SK-N-MC (cell line): ENCODE data around the gene AKAP9.

Experiments used
- DNase-seq: peaks from one replicate; pipeline ENCODE4 v3.0.0-alpha.2; 2011; ENCODE audit warnings: low read depth, low spot score
- H3K27ac ChIP-seq: fragments of 200-600 bp; sonication (generic); 2 replicates; pipeline ENCODE4 v1.5.1; 2016; ENCODE audit warnings: mixed run types
- H3K36me3 ChIP-seq: fragments of 200-600 bp; sonication (generic); 2 replicates; pipeline ENCODE4 v1.6.1; 2017; ENCODE audit warnings: antibody characterized with exemption, low read length, mixed read lengths; ENCODE audit not compliant: insufficient read depth
- H3K4me3 ChIP-seq: fragments of 200-600 bp; sonication (generic); 2 replicates; pipeline ENCODE4 v1.5.1; 2016
- H3K9ac ChIP-seq: fragments of 200-600 bp; sonication (generic); 2 replicates; pipeline ENCODE4 v1.8.0; 2017; ENCODE audit warnings: mixed run types, mixed read lengths; ENCODE audit not compliant: insufficient read length
- H3K9me3 ChIP-seq: fragments of 200-600 bp; sonication (generic); 2 replicates; pipeline ENCODE4 v1.6.1; 2017; ENCODE audit warnings: low read depth, mild to moderate bottlenecking, antibody characterized with exemption, low read length, moderate library complexity, mixed read lengths
- EZH2 ChIP-seq: fragments of 200-600 bp; sonication (generic); IDR thresholded peaks from one replicate; pipeline ENCODE4 v1.6.1; 2017; ENCODE audit warnings: antibody characterized with exemption
- FOXP2 ChIP-seq: optimal IDR thresholded peaks from 2 replicates; pipeline ENCODE3; 2011; ENCODE audit warnings: mild to moderate bottlenecking, moderate library complexity; ENCODE audit not compliant: insufficient read depth; ENCODE audit errors: extremely low read length, control extremely low read depth
- POLR2AphosphoS5 ChIP-seq: IDR thresholded peaks from 2 replicates; pipeline ENCODE4 v1.6.1; 2012; ENCODE audit warnings: mild to moderate bottlenecking, low read depth, low read length, borderline replicate concordance

Gene AKAP9

GRCh38 chr7:91988213-91988612, 47.6 kb downstream of the AKAP9 start:
- Histone ChIP-seq H3K4me3 (no peak overlapping the region), H3K36me3 (peaks cover 11% of the 10 kb centered on the region; the same call in 1 of the 2 replicates), H3K9me3 (no peaks in the 10 kb centered on the region), H3K9ac (no peak overlapping the region), H3K27ac (no peak overlapping the region)
- DNase-seq = no peak
- TF ChIP-seq POLR2AphosphoS5 (no peak), EZH2 (no peak), FOXP2 (no peak)

- H3K9ac ChIP-seq = no peak overlapping the region
- no peak overlapping the region for H3K27ac ChIP-seq
- no peak for DNase-seq
- no peak overlapping the region for H3K4me3 ChIP-seq
- H3K9me3 ChIP-seq = no peaks in the 10 kb centered on the region
- TF ChIP-seq POLR2AphosphoS5 = no peak
- TF ChIP-seq FOXP2 = no peak
- no peak for TF ChIP-seq EZH2
- H3K36me3 ChIP-seq = peaks cover 47% of the 10 kb centered on the region
Observed at GRCh38 chr7:91993976-91994375, 53.3 kb downstream of the AKAP9 start.

GRCh38 chr7:91995391-91996105, 54.9 kb downstream of the AKAP9 start:
- H3K36me3 ChIP-seq = peaks cover 53% of the 10 kb centered on the region
- H3K9ac ChIP-seq = no peak overlapping the region
- H3K4me3 ChIP-seq = no peak overlapping the region
- TF ChIP-seq POLR2AphosphoS5 (no peak), FOXP2 (no peak), EZH2 (no peak)
- H3K27ac ChIP-seq = no peak overlapping the region
- H3K9me3 ChIP-seq = no peaks in the 10 kb centered on the region
- no peak for DNase-seq

GRCh38 chr7:91999631-92000565, 59.2 kb downstream of the AKAP9 start:
- H3K9ac ChIP-seq = no peak overlapping the region
- no peaks in the 10 kb centered on the region for H3K9me3 ChIP-seq
- TF ChIP-seq FOXP2 = no peak
- no peak for TF ChIP-seq POLR2AphosphoS5
- TF ChIP-seq EZH2 = no peak
- peaks cover 62% of the 10 kb centered on the region for H3K36me3 ChIP-seq
- no peak overlapping the region for H3K4me3 ChIP-seq
- no peak for DNase-seq
- H3K27ac ChIP-seq = no peak overlapping the region

GRCh38 chr7:92002720-92003119, 62.1 kb downstream of the AKAP9 start:
- no peak overlapping the region for H3K9ac ChIP-seq
- TF ChIP-seq EZH2 (no peak), FOXP2 (no peak)
- no peak for DNase-seq
- no peak overlapping the region for H3K27ac ChIP-seq
- H3K36me3 ChIP-seq = peaks cover 44% of the 10 kb centered on the region
- H3K9me3 ChIP-seq = no peaks in the 10 kb centered on the region
- no peak overlapping the region for H3K4me3 ChIP-seq

GRCh38 chr7:92006046-92006445, 65.4 kb downstream of the AKAP9 start:
- H3K4me3 ChIP-seq = no peak overlapping the region
- H3K36me3 ChIP-seq = peaks cover 47% of the 10 kb centered on the region
- TF ChIP-seq POLR2AphosphoS5 (no peak), EZH2 (no peak), FOXP2 (no peak)
- H3K27ac ChIP-seq = no peak overlapping the region
- no peak for DNase-seq
- no peak overlapping the region for H3K9ac ChIP-seq
- H3K9me3 ChIP-seq = no peaks in the 10 kb centered on the region

GRCh38 chr7:92010215-92010614, 69.6 kb downstream of the AKAP9 start:
- DNase-seq = no peak
- H3K36me3 ChIP-seq = peaks cover 31% of the 10 kb centered on the region
- no peak overlapping the region for H3K4me3 ChIP-seq
- no peak overlapping the region for H3K9ac ChIP-seq
- H3K9me3 ChIP-seq = no peaks in the 10 kb centered on the region
- TF ChIP-seq POLR2AphosphoS5 (no peak), EZH2 (no peak), FOXP2 (no peak)
- H3K27ac ChIP-seq = no peak overlapping the region

- H3K36me3 ChIP-seq = peaks cover 30% of the 10 kb centered on the region
- H3K9me3 ChIP-seq = no peaks in the 10 kb centered on the region
- DNase-seq = no peak
- TF ChIP-seq EZH2 (no peak), POLR2AphosphoS5 (no peak), FOXP2 (no peak)
- H3K27ac ChIP-seq = no peak overlapping the region
- H3K4me3 ChIP-seq = no peak overlapping the region
- no peak overlapping the region for H3K9ac ChIP-seq
Observed at GRCh38 chr7:92013611-92014010, 72.9 kb downstream of the AKAP9 start.
